GM12892 (cell line): ENCODE data around the gene INPP5A.

Source experiments
- DNase-seq: peaks from one replicate; pipeline ENCODE4 v3.0.0; 2011; ENCODE audit not compliant: insufficient read length
- FAIRE-seq: peaks from 2 replicates; lab custom pipeline; 2011; peaks lifted over from hg19 to GRCh38; lab: Jason Lieb, UNC
- POLR2A ChIP-seq: IDR thresholded peaks from 2 replicates; pipeline ENCODE4 v1.6.1; 2011; ENCODE audit warnings: low read depth, low read length, control low read depth
- POLR2AphosphoS5 ChIP-seq: IDR thresholded peaks from 2 replicates; pipeline ENCODE4 v1.6.1; 2011; ENCODE audit warnings: low read depth, low read length, control low read depth
- TAF1 ChIP-seq: IDR thresholded peaks from 2 replicates; pipeline ENCODE4 v1.6.1; 2011; ENCODE audit warnings: low read depth, mild to moderate bottlenecking, control low read depth, low read length, borderline replicate concordance

The INPP5A gene

GRCh38 chr10:132710746-132711612, 173.4 kb downstream of the INPP5A start:
- no peak for DNase-seq
- FAIRE-seq, result no peak
- TF ChIP-seq POLR2AphosphoS5 (no peak), TAF1 (no peak), POLR2A (no peak)

- TF ChIP-seq POLR2A, result no peak
- TF ChIP-seq TAF1, result no peak
- TF ChIP-seq POLR2AphosphoS5, result no peak
- FAIRE-seq, result no peak
- DNase-seq, result no peak
These were observed 174.1 kb downstream of the INPP5A start for GRCh38 chr10:132711613-132712121.

GRCh38 chr10:132712291-132712690, 174.7 kb downstream of the INPP5A start:
- FAIRE-seq (no peak), DNase-seq (no peak)
- TF ChIP-seq TAF1, result no peak
- TF ChIP-seq POLR2AphosphoS5, result no peak
- TF ChIP-seq POLR2A, result no peak

- TF ChIP-seq TAF1 (no peak), POLR2AphosphoS5 (no peak), POLR2A (no peak)
- no peak for DNase-seq
- no peak for FAIRE-seq
These were observed 175.2 kb downstream of the INPP5A start for GRCh38 chr10:132712743-132713142.

GRCh38 chr10:132713421-132714095, 176.0 kb downstream of the INPP5A start:
- no peak for FAIRE-seq
- TF ChIP-seq POLR2AphosphoS5 (no peak), TAF1 (no peak), POLR2A (no peak)
- no peak for DNase-seq

- no peak for TF ChIP-seq TAF1
- TF ChIP-seq POLR2A, result no peak
- TF ChIP-seq POLR2AphosphoS5, result no peak
- no peak for FAIRE-seq
- DNase-seq, result no peak
These were observed 176.8 kb downstream of the INPP5A start for GRCh38 chr10:132714096-132714985.

- TF ChIP-seq TAF1, result no peak
- no peak for TF ChIP-seq POLR2AphosphoS5
- TF ChIP-seq POLR2A, result no peak
- FAIRE-seq (no peak), DNase-seq (no peak)
These were observed 177.6 kb downstream of the INPP5A start for GRCh38 chr10:132714986-132715775.

GRCh38 chr10:132715776-132716680, 178.4 kb downstream of the INPP5A start:
- DNase-seq, result no peak
- TF ChIP-seq POLR2A (no peak), POLR2AphosphoS5 (no peak), TAF1 (no peak)
- no peak for FAIRE-seq

GRCh38 chr10:132716691-132717490, 179.3 kb downstream of the INPP5A start:
- no peak for TF ChIP-seq POLR2A
- no peak for TF ChIP-seq POLR2AphosphoS5
- no peak for TF ChIP-seq TAF1
- no peak for DNase-seq
- FAIRE-seq, result no peak
